DND-41 (cell line): ENCODE results near the gene C9orf72.

Experiments
- ATAC-seq: fragments of 200-7000 bp; cut with Tn5 transposase; 3 replicates; pipeline ENCODE4 v1.9.1; 2021; ENCODE audit warnings: low read depth; ENCODE audit not compliant: insufficient read depth
- DNase-seq: peaks from one replicate; pipeline ENCODE4 v3.0.0-alpha.2; 2020
- H2AFZ ChIP-seq: 2 replicates; pipeline ENCODE4 v1.6.0; 2012; ENCODE audit warnings: low read depth, low read length
- H3K27ac ChIP-seq: 2 replicates; pipeline ENCODE4 v1.5.1; 2012; ENCODE audit warnings: low read length, inconsistent platforms
- H3K27me3 ChIP-seq: fragments of 200-600 bp; sonication (generic); 2 replicates; pipeline ENCODE4 v1.6.0; 2012; ENCODE audit warnings: low read length, mild to moderate bottlenecking, inconsistent platforms; ENCODE audit not compliant: insufficient read depth, poor library complexity
- H3K36me3 ChIP-seq: 2 replicates; pipeline ENCODE4 v1.5.1; 2012; ENCODE audit warnings: low read length, inconsistent platforms; ENCODE audit not compliant: insufficient read depth
- H3K4me1 ChIP-seq: 2 replicates; pipeline ENCODE4 v1.5.1; 2012; ENCODE audit warnings: mild to moderate bottlenecking, low read length; ENCODE audit not compliant: insufficient read depth
- H3K4me2 ChIP-seq: 2 replicates; pipeline ENCODE4 v1.6.0; 2012; ENCODE audit warnings: mild to moderate bottlenecking, moderate library complexity, low read length, inconsistent platforms; ENCODE audit not compliant: insufficient read depth
- H3K4me3 ChIP-seq, 2 experiments: fragments of 200-600 bp in 1 of 2; shearing (Covaris generic) in 1 of 2; 2 replicates each; pipeline ENCODE4 v1.5.1; 2012 to 2016; ENCODE audit warnings: inconsistent platforms in 2 of 2, low read length in 2 of 2, mild to moderate bottlenecking in 2 of 2, low read depth in 1 of 2, moderate library complexity in 1 of 2
- H3K79me2 ChIP-seq: 2 replicates; pipeline ENCODE4 v1.6.0; 2012; ENCODE audit warnings: low read length, inconsistent platforms; ENCODE audit not compliant: insufficient read depth
- H3K9ac ChIP-seq: 2 replicates; pipeline ENCODE4 v1.6.0; 2012; ENCODE audit warnings: low read depth, mild to moderate bottlenecking, inconsistent platforms, low read length, moderate library complexity
- H3K9me3 ChIP-seq: 2 replicates; pipeline ENCODE4 v1.5.1; 2012; ENCODE audit warnings: low read length, moderate library complexity, mild to moderate bottlenecking, inconsistent platforms; ENCODE audit not compliant: insufficient read depth, severe bottlenecking
- H4K20me1 ChIP-seq: 2 replicates; pipeline ENCODE4 v1.6.0; 2012; ENCODE audit warnings: low read length; ENCODE audit not compliant: insufficient read depth
- CTCF ChIP-seq: IDR thresholded peaks from 2 replicates; pipeline ENCODE4 v1.5.1; 2012; ENCODE audit warnings: borderline replicate concordance, low read length, moderate library complexity, mild to moderate bottlenecking; ENCODE audit not compliant: poor library complexity, severe bottlenecking; ENCODE audit errors: extremely low read depth
- EZH2 ChIP-seq: IDR thresholded peaks from 3 replicates; pipeline ENCODE4 v1.6.1; 2012; ENCODE audit warnings: borderline replicate concordance, low read depth, mild to moderate bottlenecking, moderate library complexity, low read length, inconsistent platforms; ENCODE audit not compliant: severe bottlenecking

Gene C9orf72

GRCh38 chr9:27584931-27585330 is 11.7 kb upstream of the C9orf72 start:
- H3K27me3 ChIP-seq, result no peaks in the 10 kb centered on the region
- TF ChIP-seq EZH2 (no peak), CTCF (no peak)
- H3K4me2 ChIP-seq, result no peak overlapping the region
- H3K9ac ChIP-seq, result no peak overlapping the region
- H3K4me1 ChIP-seq, result no peaks in the 10 kb centered on the region
- DNase-seq (no peak), ATAC-seq (no peak)
- no peaks in the 10 kb centered on the region for H3K36me3 ChIP-seq
- H3K79me2 ChIP-seq, result no peaks in the 10 kb centered on the region
- no peak overlapping the region for H3K4me3 ChIP-seq
- no peaks in the 10 kb centered on the region for H4K20me1 ChIP-seq
- H2AFZ ChIP-seq, result no peak overlapping the region
- no peak overlapping the region for H3K27ac ChIP-seq
- no peaks in the 10 kb centered on the region for H3K9me3 ChIP-seq

- Histone ChIP-seq H3K4me2 (no peak overlapping the region), H3K27ac (no peak overlapping the region), H3K79me2 (no peaks in the 10 kb centered on the region), H3K9me3 (no peaks in the 10 kb centered on the region), H3K4me1 (no peaks in the 10 kb centered on the region), H4K20me1 (no peaks in the 10 kb centered on the region), H3K9ac (no peak overlapping the region), H2AFZ (no peak overlapping the region), H3K27me3 (no peaks in the 10 kb centered on the region), H3K4me3 (no peak overlapping the region), H3K36me3 (no peaks in the 10 kb centered on the region)
- no peak for DNase-seq
- no peak for TF ChIP-seq EZH2
- TF ChIP-seq CTCF, result no peak
- ATAC-seq, result no peak
Measured at GRCh38 chr9:27582794-27583193, 9.5 kb upstream of the C9orf72 start.

- no peaks in the 10 kb centered on the region for H3K9me3 ChIP-seq
- H3K27ac ChIP-seq, result no peak overlapping the region
- H3K4me2 ChIP-seq, result no peak overlapping the region
- H3K36me3 ChIP-seq, result no peaks in the 10 kb centered on the region
- no peaks in the 10 kb centered on the region for H3K79me2 ChIP-seq
- DNase-seq (no peak), ATAC-seq (no peak)
- no peaks in the 10 kb centered on the region for H4K20me1 ChIP-seq
- H3K9ac ChIP-seq, result no peak overlapping the region
- no peaks in the 10 kb centered on the region for H3K27me3 ChIP-seq
- H3K4me1 ChIP-seq, result no peaks in the 10 kb centered on the region
- no peak overlapping the region for H2AFZ ChIP-seq
- no peak for TF ChIP-seq EZH2
- no peak overlapping the region for H3K4me3 ChIP-seq
Measured at GRCh38 chr9:27581826-27582225, 8.5 kb upstream of the C9orf72 start.

GRCh38 chr9:27573634-27574590 is 631 bp upstream of the C9orf72 start:
- Histone ChIP-seq H4K20me1 (no peaks in the 10 kb centered on the region), H2AFZ (peak overlapping the region; percentile 70), H3K9ac (peak overlapping the region; percentile 84), H3K4me1 (peaks cover 23% of the 10 kb centered on the region), H3K79me2 (no peaks in the 10 kb centered on the region), H3K27me3 (no peaks in the 10 kb centered on the region), H3K4me2 (peak overlapping the region; percentile 93), H3K4me3 (peak overlapping the region; percentile 37 to 75; a peak in 3 of 4 replicates), H3K36me3 (no peaks in the 10 kb centered on the region), H3K27ac (peak overlapping the region; percentile 82), H3K9me3 (no peaks in the 10 kb centered on the region)
- DNase-seq, result peak; percentile 93
- TF ChIP-seq EZH2 (no peak), CTCF (no peak)
- ATAC-seq, result peak; percentile 83
